GM18508 (cell line): ENCODE measurements around the gene SYT6.

Source experiments
- ATAC-seq: cut with Tn5 transposase; IDR thresholded peaks from one replicate; pipeline ENCODE4 v1.9.1; 2021; ENCODE audit warnings: moderate number of reproducible peaks; ENCODE audit not compliant: insufficient read depth, unreplicated experiment

SYT6 gene, protein sequence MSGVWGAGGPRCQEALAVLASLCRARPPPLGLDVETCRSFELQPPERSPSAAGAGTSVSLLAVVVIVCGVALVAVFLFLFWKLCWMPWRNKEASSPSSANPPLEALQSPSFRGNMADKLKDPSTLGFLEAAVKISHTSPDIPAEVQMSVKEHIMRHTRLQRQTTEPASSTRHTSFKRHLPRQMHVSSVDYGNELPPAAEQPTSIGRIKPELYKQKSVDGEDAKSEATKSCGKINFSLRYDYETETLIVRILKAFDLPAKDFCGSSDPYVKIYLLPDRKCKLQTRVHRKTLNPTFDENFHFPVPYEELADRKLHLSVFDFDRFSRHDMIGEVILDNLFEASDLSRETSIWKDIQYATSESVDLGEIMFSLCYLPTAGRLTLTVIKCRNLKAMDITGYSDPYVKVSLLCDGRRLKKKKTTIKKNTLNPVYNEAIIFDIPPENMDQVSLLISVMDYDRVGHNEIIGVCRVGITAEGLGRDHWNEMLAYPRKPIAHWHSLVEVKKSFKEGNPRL

GRCh38 chr1:114153261-114154145 lies at the start of gene SYT6:
TSS of gene SYT6 (minus strand) at chr1:114153869. CDS start at chr1:114153772, 97 bp downstream.
- no peak for ATAC-seq

GRCh38 chr1:114201486-114201885 lies 47.8 kb upstream of the SYT6 start:
- no peak for ATAC-seq

GRCh38 chr1:114199017-114199594 lies 45.4 kb upstream of the SYT6 start:
- ATAC-seq = no peak

DNA sequence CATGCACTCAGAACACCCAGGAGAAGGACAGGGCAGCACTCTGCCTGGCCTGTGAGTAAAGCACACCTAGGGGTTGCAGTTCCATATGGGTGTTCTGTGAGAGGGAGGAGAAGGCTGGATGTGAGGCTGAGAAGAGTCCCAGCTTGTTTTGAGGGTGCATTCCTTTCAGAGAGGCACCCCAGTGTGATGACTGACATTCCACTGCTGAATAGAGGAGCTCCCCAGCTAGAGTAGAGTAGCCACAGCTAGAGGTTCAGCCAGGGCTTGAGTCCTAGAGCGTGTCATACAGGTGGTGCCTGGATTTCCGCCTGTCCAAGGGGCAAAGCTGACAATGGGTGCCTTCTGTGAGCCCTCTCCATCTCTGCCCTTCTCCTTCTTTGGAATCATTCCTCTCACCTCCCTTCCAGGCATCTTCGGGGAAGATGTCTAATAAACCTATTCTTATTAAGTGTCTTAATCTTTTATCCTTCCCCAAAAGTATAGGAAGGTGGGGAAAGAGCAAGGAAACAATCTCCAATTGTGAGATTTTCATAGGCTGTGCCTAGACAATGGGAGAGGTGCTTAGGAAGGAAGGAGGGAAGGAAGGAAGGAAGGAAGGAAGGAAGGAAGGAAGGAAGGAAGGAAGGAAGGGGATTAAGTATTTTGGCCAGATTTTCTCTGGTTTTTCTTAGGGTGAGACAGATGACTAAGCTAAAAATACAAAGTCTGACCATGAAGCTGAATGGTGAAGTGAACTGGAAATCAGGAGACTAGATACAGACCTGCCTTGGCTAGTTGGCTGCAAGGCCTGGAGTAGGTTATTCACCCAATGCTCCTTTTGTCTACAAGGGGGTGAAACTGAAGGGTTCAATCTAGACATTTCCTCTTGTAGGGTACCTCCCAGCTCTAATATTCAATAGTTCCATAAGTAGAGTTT lies 43.6 kb upstream of the SYT6 start:
- ATAC-seq = no peak

DNA sequence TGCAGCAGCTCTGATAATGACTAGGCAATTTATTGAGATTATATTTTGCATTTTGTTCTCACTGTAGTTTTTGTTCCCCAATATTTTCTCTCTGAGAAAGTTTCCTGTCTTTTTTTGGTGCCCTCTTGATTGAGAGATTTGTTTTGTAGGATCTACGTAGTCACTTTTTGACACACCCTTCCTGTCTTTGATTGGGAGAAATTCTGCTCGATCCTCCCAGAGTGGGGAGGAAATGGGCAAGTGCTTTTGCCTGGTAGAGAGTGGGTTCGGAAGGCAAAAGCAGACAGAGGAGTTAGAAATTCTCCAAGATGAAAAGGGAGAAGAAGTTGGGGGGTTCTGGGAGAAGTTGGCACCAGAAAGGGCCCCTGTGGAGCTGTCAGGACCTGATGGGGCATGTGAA lies 42.1 kb upstream of the SYT6 start:
- no peak for ATAC-seq

- no peak for ATAC-seq
These were observed 38.7 kb upstream of the SYT6 start for GRCh38 chr1:114192328-114192727.

GRCh38 chr1:114189398-114189797 lies 35.7 kb upstream of the SYT6 start:
- no peak for ATAC-seq

DNA sequence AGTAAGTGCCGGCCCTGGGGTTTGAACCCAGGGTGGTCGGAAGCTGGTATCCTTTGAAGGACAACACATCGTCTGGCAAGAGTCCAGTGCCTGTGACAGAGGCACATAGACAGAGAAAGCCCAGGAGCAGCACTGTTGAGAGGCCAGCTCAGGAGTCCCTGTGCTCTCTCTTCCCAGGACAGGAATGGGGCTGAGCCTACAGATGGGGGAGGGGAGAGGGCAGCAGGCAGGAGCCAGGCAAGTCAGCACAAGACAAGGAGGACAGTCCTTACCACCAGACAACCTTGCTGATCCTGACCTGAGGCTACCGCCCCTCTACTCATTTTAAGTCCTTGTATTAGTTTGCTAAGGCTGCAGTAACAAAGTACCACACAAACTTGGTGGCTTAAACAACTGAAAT lies 27.7 kb upstream of the SYT6 start:
- no peak for ATAC-seq

GRCh38 chr1:114180742-114181141 lies 27.1 kb upstream of the SYT6 start:
- no peak for ATAC-seq

DNA sequence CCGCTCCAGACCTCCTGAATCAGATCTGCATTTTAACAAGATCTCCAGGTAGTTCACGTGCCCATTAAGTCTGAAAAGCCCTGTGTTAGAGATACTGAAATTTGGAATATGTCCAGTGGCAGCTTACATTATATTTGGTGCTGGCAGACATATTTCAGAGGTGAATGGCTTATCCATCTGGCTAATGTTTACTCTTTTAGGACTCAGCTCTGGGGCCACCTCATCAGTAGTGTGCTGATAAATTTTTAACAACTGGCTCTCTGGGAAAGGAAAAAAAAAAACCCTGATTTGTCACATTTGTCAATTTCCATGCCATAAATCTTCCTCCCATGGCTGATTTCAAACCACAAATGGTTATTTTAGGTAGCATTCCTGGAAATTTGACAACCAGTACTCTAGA lies 25.3 kb upstream of the SYT6 start:
- ATAC-seq = no peak

DNA sequence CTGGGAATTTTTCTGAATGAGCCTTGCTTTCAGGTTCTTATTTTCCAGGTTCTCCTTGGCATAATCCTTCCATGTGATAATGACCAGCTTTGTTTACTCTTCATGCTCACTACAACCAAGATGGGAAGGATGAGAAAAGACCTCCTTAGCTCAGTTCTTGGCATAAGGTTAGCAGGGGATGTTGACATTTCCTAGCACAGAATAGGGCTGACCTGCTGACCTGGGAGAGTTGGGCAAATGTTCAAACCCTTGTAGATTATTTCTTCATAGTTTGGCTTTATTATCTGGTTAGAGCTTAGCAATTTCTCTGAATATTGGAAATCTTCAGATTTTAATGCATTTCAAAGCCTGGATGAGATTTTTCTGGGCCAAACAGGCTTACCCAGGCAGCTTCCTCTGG lies 23.6 kb upstream of the SYT6 start:
- no peak for ATAC-seq

DNA sequence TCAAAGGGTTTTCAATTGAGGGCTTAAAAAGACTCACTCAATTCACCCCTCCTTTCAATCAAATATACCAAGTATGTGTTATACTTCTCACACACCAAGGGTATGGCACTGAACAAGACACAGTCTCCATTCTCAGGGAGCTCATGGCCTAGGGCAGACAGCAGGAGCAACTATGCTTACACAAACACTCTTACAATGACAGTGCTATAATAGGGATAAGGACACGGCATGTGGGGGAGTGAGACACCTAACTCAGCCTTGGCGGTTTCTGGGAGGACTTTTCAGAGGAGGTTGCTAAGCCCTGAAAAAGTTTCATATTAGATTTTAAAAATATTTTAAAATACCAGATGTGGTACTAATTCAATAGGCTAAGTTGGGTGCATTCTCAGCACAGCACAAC lies 22.7 kb upstream of the SYT6 start:
- no peak for ATAC-seq

DNA sequence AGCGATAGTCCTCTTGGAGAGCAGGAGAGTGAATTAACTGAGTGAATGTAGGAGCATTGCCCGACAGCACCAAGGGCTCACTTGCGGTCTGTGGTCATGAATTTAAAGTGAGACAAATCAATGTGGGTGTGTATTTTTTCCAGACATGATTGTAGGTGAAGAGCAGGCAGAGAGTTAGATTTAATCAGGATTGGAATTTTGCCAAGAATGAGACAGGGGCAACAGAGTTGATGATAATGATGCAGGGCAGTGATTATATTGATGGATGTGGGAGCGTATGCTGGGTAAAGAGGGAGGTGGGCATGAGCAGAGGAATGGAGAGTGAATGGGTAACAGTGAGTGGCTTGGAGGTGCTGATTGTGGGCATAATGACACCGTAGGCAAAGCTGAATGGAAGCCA lies 20.0 kb upstream of the SYT6 start:
- ATAC-seq = no peak

- ATAC-seq = no peak
These were observed 15.8 kb upstream of the SYT6 start for GRCh38 chr1:114169509-114169908.

- ATAC-seq = no peak
These were observed 13.6 kb upstream of the SYT6 start for GRCh38 chr1:114167226-114167625.

DNA sequence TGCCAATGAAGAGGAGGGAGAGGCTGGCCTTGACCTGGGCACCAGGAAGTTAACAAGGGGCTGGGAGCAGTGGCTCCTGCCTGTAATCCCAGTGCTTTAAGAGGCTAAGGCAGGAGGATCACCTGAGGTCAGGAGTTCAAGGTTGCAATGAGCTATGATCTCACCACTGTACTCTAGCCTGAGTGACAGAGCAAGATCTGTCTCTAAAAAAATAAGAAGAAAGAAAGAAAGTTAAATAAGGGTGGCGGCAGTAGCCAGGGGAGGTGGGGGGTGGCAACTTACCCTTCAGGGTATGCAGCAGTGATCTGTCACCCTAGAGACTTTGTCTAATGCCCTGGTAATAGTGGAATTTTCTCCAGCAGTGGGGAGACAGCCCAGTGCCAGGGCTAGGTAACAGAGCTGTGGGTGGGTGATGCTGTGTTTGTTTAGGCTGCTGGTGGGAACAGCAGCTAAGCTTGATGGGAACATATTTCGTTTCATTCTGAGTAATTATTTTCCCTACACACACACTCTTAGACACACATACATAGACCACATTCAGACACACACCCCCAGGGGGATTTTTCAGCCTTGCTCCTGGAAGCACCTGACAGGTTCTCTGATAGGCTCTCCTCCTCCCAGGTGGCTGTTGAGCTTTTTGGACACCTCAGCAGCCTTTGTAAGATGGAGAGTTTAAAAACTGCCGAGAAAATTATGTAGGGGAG lies 11.3 kb upstream of the SYT6 start:
- ATAC-seq = no peak

DNA sequence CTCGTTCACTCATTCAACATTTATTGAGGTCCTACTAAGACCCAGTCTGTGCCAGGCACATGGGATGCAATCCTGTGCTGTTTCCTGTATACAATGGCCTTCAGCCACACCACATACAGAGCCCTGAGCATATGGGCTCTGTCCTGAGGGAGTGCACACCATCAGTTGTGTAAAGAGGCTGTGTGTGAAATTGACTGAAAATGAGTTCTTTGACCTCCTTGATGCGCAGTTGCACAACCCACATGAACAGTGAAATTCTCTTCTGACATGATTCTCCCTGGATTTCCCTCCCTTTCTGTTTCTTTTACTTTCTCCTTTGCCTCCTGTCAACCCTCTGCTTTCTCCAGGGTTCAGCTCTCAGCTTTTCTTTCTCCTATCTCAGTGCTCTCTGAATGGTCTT lies 6.3 kb upstream of the SYT6 start:
- ATAC-seq = no peak

DNA sequence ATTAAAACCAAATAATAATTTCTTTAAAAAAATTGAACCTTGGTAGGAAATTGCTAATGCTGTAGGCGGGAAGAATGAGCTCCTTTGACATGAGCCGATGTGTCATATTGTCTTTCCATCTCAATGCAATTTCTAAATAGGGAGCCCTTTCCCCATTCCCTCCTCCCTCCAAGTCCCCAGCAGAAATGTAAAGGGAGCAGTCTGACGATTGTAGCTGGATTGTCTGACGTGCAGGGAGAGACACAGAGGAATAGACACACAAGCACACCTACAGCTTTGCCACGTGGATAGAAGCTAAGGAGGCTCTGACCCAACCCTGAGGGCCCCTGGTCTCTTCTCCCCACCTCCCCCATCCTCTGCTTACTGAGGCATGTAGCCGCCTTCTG lies 3.6 kb upstream of the SYT6 start:
- no peak for ATAC-seq

DNA sequence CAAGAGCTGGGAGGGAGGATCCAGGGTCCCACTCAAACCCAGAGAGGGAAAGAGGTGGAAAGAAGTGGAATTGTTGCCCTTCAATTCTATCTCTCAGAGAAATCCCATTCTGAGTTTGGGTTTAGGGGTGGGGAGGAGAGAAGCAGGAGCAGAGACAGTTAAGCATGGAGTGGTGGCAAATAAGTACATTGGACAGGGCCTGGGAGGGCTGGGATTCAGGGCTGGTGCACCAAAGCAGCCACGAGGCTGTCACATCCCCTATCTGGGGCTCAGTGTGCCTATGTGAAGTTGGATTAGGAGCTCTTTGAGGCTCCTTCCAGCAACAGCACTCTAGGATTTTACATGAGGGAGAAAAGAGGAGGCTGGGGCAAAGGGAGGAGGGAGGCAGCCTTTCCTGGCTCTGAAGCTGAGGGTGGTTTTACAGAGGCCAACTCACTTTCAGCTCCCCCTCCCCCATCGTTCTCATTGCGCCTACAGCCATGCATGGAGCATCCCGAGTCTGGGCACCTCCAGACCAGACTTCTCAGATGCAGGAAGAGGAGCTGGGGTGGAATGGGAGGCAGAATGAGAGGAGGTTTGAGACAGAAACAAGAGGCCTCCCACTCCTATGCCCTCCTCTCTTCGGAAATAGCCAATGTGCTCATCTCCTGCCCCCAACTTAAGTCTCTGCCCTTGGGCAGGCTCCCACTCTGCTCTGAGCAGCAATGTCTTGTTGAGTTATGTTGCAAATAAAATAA lies 3.0 kb upstream of the SYT6 start:
- ATAC-seq = no peak
